Hepatocyte (in vitro differentiated cells): ENCODE results near the gene DIAPH1.

Source experiments
- EZH2 ChIP-seq: fragments of 200-600 bp; sonication (generic); IDR thresholded peaks from 2 replicates; pipeline ENCODE4 v1.6.1; 2016; ENCODE audit warnings: antibody characterized with exemption, mild to moderate bottlenecking, borderline replicate concordance
- EZH2phosphoT487 ChIP-seq: fragments of 200-600 bp; sonication (generic); IDR thresholded peaks from one replicate; pipeline ENCODE4 v1.6.1; 2018; ENCODE audit warnings: antibody characterized with exemption, mild to moderate bottlenecking, low read depth, moderate library complexity; ENCODE audit not compliant: unreplicated experiment, severe bottlenecking
- TF ChIP-seq, protein P1 (sequence below): fragments of 200-600 bp; sonication (generic); IDR thresholded peaks from 2 replicates; pipeline ENCODE4 v1.5.1; 2016; ENCODE audit warnings: antibody characterized with exemption, mild to moderate bottlenecking; ENCODE audit not compliant: poor library complexity

DNA sequence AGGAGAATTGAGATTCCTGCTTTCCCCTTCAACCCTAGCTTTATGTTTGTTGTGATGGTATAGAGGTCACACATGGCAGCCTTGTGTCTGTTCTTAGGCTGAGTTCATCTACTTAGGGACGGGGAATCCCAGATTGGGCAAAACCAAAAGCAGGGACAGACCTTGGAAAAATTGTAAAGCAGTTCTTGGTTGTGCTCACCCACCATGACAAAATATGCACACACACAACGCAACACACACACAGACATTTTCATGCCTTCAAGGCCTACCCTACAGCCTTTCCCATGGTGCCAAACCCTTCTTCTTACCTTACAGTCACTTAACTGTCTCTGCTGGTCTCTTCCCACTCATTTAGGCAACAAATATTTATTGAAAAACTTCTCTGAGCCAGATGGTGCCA, 115.1 kb downstream of the DIAPH1 start:
- TF ChIP-seq, protein P1, sequence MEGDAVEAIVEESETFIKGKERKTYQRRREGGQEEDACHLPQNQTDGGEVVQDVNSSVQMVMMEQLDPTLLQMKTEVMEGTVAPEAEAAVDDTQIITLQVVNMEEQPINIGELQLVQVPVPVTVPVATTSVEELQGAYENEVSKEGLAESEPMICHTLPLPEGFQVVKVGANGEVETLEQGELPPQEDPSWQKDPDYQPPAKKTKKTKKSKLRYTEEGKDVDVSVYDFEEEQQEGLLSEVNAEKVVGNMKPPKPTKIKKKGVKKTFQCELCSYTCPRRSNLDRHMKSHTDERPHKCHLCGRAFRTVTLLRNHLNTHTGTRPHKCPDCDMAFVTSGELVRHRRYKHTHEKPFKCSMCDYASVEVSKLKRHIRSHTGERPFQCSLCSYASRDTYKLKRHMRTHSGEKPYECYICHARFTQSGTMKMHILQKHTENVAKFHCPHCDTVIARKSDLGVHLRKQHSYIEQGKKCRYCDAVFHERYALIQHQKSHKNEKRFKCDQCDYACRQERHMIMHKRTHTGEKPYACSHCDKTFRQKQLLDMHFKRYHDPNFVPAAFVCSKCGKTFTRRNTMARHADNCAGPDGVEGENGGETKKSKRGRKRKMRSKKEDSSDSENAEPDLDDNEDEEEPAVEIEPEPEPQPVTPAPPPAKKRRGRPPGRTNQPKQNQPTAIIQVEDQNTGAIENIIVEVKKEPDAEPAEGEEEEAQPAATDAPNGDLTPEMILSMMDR, result no peak
- TF ChIP-seq EZH2phosphoT487 (no peak), EZH2 (no peak)
